Measurements from ENCODE around the gene IKZF1. TPM values are rescaled to one million over a fixed set of nuclear protein-coding genes. Genes with fewer than 3 reads are reported as not detected.

The IKZF1 gene
- total RNA-seq, 1 donor from 2014 or later = 0.33 TPM

GRCh38 chr7:50308203-50308531, 3.7 kb downstream of the IKZF1 start:
- Histone ChIP-seq H3K36me3 (ENCODE audit: control insufficient read depth, insufficient read depth, low read length) (no peaks in the 10 kb centered on the region), H3K27me3 (ENCODE audit: control insufficient read depth, insufficient read depth, low read length) (peaks cover 24% of the 10 kb centered on the region), H3K4me3 (ENCODE audit: low read depth, low read length) (no peak overlapping the region)
- DNase-seq (ENCODE audit: low read depth) = no peak
- TF ChIP-seq, protein P1, sequence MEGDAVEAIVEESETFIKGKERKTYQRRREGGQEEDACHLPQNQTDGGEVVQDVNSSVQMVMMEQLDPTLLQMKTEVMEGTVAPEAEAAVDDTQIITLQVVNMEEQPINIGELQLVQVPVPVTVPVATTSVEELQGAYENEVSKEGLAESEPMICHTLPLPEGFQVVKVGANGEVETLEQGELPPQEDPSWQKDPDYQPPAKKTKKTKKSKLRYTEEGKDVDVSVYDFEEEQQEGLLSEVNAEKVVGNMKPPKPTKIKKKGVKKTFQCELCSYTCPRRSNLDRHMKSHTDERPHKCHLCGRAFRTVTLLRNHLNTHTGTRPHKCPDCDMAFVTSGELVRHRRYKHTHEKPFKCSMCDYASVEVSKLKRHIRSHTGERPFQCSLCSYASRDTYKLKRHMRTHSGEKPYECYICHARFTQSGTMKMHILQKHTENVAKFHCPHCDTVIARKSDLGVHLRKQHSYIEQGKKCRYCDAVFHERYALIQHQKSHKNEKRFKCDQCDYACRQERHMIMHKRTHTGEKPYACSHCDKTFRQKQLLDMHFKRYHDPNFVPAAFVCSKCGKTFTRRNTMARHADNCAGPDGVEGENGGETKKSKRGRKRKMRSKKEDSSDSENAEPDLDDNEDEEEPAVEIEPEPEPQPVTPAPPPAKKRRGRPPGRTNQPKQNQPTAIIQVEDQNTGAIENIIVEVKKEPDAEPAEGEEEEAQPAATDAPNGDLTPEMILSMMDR (IDR thresholded peaks at IDR 0.05; ENCODE audit: insufficient read depth, low read length, poor library complexity, severe bottlenecking) = no peak

DNA sequence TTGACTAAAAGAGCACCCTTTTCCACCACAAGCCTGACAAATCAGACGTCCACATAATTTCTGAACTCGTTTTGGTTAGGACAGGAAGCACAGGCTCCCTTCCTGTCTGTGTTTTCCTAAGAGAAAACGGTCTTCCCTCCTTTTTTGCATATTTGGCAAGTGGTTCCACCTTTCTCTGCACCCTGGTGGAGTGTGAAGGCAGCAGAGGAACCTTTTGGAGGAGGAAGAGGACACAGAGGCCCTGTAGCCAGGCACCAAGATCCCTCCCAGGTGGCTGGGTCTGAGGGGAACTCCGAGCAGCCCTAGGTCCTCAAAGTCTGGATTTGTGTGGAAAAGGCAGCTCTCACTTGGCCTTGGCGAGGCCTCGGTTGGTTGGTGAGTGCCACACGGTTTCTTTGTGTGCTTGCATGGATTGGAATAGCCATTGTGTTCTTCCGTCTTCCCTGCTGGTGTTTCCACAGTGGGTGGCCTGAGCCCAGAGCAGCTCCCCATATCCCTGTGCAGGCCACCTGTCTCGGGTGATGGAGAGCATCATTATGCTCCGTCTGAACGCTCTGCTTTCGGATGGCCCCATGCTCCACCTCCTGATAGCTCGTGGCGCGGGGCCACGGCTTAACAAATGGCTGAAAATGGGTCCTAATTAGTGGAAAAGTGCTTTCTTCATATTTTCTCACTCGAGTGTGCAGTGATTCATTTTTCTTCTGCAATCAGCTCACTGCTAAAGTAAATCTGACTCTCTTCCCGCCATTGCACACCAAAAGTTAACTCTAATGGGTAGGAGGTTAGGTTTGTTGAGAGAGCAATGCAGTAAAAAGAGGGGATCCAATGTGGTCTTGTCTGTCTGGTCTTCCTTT, 4.2 kb downstream of the IKZF1 start:
- no peak overlapping the region for H3K4me3 ChIP-seq (ENCODE audit: low read depth, low read length)
- DNase-seq (ENCODE audit: low read depth) = no peak
- TF ChIP-seq, protein P1 (IDR thresholded peaks at IDR 0.05; ENCODE audit: insufficient read depth, low read length, poor library complexity, severe bottlenecking) = no peak
- no peaks in the 10 kb centered on the region for H3K36me3 ChIP-seq (ENCODE audit: control insufficient read depth, insufficient read depth, low read length)
- peaks cover 20% of the 10 kb centered on the region for H3K27me3 ChIP-seq (ENCODE audit: control insufficient read depth, insufficient read depth, low read length)

- no peak for DNase-seq (ENCODE audit: low read depth)
- Histone ChIP-seq H3K4me3 (ENCODE audit: low read depth, low read length) (no peak overlapping the region), H3K27me3 (ENCODE audit: control insufficient read depth, insufficient read depth, low read length) (peaks cover 16% of the 10 kb centered on the region), H3K36me3 (ENCODE audit: control insufficient read depth, insufficient read depth, low read length) (no peaks in the 10 kb centered on the region)
- TF ChIP-seq, protein P1 (IDR thresholded peaks at IDR 0.05; ENCODE audit: insufficient read depth, low read length, poor library complexity, severe bottlenecking) = no peak
Observed at GRCh38 chr7:50309721-50310120, 5.2 kb downstream of the IKZF1 start.

GRCh38 chr7:50310361-50310760, 5.8 kb downstream of the IKZF1 start:
- H3K36me3 ChIP-seq (ENCODE audit: control insufficient read depth, insufficient read depth, low read length) = no peaks in the 10 kb centered on the region
- TF ChIP-seq, protein P1 (IDR thresholded peaks at IDR 0.05; ENCODE audit: insufficient read depth, low read length, poor library complexity, severe bottlenecking) = no peak
- DNase-seq (ENCODE audit: low read depth) = no peak
- peaks cover 16% of the 10 kb centered on the region for H3K27me3 ChIP-seq (ENCODE audit: control insufficient read depth, insufficient read depth, low read length)
- H3K4me3 ChIP-seq (ENCODE audit: low read depth, low read length) = no peak overlapping the region

- peaks cover 13% of the 10 kb centered on the region for H3K27me3 ChIP-seq (ENCODE audit: control insufficient read depth, insufficient read depth, low read length)
- H3K4me3 ChIP-seq (ENCODE audit: low read depth, low read length) = no peak overlapping the region
- no peak for DNase-seq (ENCODE audit: low read depth)
- H3K36me3 ChIP-seq (ENCODE audit: control insufficient read depth, insufficient read depth, low read length) = no peaks in the 10 kb centered on the region
- TF ChIP-seq, protein P1 (IDR thresholded peaks at IDR 0.05; ENCODE audit: insufficient read depth, low read length, poor library complexity, severe bottlenecking) = no peak
Observed at GRCh38 chr7:50310956-50311355, 6.4 kb downstream of the IKZF1 start.

Data from kidney epithelial cell (primary cell).